Measurements from ENCODE around the gene NALCN. TPM values are rescaled to one million over a fixed set of nuclear protein-coding genes. Genes with fewer than 3 reads are reported as not detected.

NALCN gene
- total and polyA plus RNA-seq, 10 of the 15 experiments (the other 5 are each of a cell fraction or from before 2014, with no cell fraction given) = under 0.01 TPM; not detected in 9

GRCh38 chr13:101292711-101293110 lies 123.6 kb downstream of the NALCN start (continued):
- TF ChIP-seq RB1 (IDR thresholded peaks at IDR 0.05; ENCODE audit: borderline replicate concordance) (no peak), NFYA (IDR thresholded peaks at IDR 0.05; ENCODE audit: borderline replicate concordance, low read depth, low read length) (no peak), NR2C1 (IDR thresholded peaks at IDR 0.05) (no peak)

GRCh38 chr13:101291646-101292515 lies 124.4 kb downstream of the NALCN start:
- no peak overlapping the region for H3K4me3 ChIP-seq
- DNase-seq (ENCODE audit: low read depth, low spot score) (no peak), ATAC-seq (no peak), FAIRE-seq (no peak)
- CTCF ChIA-PET = interaction anchor here (2.4 kb wide), 1 partner anchor 147 kb away, joined by 6 read pairs; no protein-coding TSS in a partner anchor
- H3K4me2 ChIP-seq (ENCODE audit: control insufficient read depth, insufficient read depth) = no peak overlapping the region
- no peaks in the 10 kb centered on the region for H3K9me3 ChIP-seq (replicated peaks; ENCODE audit: control insufficient read depth, insufficient read depth, low read length)
- 27% methylated on average over 10 of the region's 10 CpGs for WGBS (ENCODE audit: insufficient coverage, insufficient replicate concordance, low lambda C conversion rate, missing lambda C conversion rate)
- TF ChIP-seq BCL11A (IDR thresholded peaks at IDR 0.05; ENCODE audit: low read depth, low read length) (no peak), ZNF217 (IDR thresholded peaks at IDR 0.05) (no peak), HDAC2 (IDR thresholded peaks at IDR 0.05) (no peak), TCF7 (IDR thresholded peaks at IDR 0.05; ENCODE audit: borderline replicate concordance) (no peak)
- no TSS peak for BruUV-seq (replicated peaks)
- POLR2A ChIA-PET = no interaction called here
- no peak overlapping the region for H3K9ac ChIP-seq (ENCODE audit: control insufficient read depth, insufficient read depth, low read length)
- no peaks in the 10 kb centered on the region for H3K36me3 ChIP-seq (ENCODE audit: control insufficient read depth in 2 of 2, insufficient read depth in 2 of 2, low read length in 1 of 2)
- SMC1A ChIA-PET (ENCODE audit: uncharacterized antibody, unreplicated experiment) = no interaction called here
- H3K79me2 ChIP-seq (ENCODE audit: control insufficient read depth, insufficient read depth, low read length) = no peaks in the 10 kb centered on the region
- no peaks in the 10 kb centered on the region; a peak in 1 of 4 replicates for H3K27me3 ChIP-seq (replicated peaks in 1 of 2; ENCODE audit: control insufficient read depth in 2 of 2, insufficient read depth in 2 of 2, low read length in 1 of 2)
- no peaks in the 10 kb centered on the region for H4K20me1 ChIP-seq (ENCODE audit: control insufficient read depth, insufficient read depth)
- RAD21 ChIA-PET (ENCODE audit: unreplicated experiment) = no interaction called here
- H3K4me1 ChIP-seq (ENCODE audit: control insufficient read depth, insufficient read depth, low read length) = no peaks in the 10 kb centered on the region
- in situ Hi-C loops (cut with MboI) (no loop called here), intact Hi-C loops (cut with micrococcal nuclease; ENCODE audit: unreplicated experiment) (no loop called here)
- H2AFZ ChIP-seq (ENCODE audit: control insufficient read depth, low read depth, low read length) = no peak overlapping the region
- no peak overlapping the region for H3K27ac ChIP-seq (ENCODE audit: control insufficient read depth, insufficient read depth)
